ENCODE data around the gene GNAZ.
"Not testable (repeated sequence)": the region's sequence is repeated elsewhere in the genome, so short reads cannot be mapped to it uniquely, and the experiment has no call there.

Gene GNAZ

GRCh38 chr22:23122992-23123803, 52.9 kb downstream of the GNAZ start:
- DNase-seq, result no peak

DNA sequence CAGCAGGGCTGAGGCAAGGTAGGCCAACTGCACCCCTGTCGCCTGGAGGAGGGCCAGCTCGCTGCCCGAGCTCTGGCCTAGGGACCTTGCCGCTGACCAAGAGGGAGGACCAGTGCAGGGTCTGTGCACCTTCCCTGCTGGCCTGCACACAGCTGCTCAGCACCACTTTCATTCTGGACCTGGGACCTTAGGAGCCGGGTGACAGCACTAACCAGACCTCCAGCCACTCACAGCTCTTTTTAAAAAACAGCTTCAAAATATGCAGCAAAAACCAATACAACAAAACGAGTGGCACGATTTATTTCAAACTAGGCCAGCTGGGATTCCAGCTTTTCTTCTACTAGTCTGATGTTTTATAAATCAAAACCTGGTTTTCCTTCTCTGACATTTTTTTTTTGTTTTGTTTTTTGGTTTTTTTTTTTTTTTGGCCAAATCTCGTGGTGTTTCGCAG, 53.5 kb downstream of the GNAZ start:
- DNase-seq, result no peak

DNA sequence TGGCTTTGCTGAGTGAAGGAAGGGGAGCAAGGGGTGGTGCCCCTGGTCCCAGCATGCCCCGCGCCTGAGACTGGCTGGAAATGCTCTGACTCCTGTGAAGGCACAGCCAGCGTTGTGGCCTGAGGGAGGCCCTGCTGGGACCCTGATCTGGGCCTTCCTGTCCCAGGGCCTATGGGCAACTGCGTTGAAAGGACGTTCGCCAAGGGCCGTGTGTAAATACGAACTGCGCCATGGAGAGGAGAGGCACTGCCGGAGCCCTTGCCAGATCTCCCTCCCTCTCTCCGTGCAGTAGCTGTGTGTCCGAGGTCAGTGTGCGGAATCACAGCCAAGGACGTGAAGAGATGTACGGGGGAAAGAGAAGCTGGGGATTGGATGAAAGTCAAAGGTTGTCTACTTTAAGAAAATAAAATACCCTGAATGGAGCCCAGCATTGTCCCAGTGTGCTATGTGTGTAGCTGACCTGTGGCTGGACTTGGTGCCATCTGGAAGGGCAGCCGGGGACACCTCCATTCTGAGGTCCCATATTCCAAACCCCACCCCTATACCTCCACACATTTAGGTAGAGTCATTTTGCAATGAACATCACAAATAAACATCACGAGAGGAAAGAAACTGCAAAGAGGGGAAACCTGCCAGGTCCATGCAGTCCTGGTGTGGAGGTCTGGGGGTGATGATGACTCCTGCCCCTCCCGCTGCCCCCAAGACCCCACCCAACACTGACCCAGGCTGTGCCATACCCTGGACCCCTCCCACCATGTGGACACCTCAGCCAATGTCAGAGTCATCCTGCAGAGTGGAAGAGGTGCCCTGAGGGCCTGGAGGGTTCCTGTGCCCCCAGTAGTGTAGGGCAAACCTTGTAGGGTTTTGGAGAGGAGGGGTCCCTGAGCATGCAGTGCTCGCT, 54.5 kb downstream of the GNAZ start:
- no peak for DNase-seq

GRCh38 chr22:23125512-23126103, 55.3 kb downstream of the GNAZ start:
- DNase-seq, result no peak

DNA sequence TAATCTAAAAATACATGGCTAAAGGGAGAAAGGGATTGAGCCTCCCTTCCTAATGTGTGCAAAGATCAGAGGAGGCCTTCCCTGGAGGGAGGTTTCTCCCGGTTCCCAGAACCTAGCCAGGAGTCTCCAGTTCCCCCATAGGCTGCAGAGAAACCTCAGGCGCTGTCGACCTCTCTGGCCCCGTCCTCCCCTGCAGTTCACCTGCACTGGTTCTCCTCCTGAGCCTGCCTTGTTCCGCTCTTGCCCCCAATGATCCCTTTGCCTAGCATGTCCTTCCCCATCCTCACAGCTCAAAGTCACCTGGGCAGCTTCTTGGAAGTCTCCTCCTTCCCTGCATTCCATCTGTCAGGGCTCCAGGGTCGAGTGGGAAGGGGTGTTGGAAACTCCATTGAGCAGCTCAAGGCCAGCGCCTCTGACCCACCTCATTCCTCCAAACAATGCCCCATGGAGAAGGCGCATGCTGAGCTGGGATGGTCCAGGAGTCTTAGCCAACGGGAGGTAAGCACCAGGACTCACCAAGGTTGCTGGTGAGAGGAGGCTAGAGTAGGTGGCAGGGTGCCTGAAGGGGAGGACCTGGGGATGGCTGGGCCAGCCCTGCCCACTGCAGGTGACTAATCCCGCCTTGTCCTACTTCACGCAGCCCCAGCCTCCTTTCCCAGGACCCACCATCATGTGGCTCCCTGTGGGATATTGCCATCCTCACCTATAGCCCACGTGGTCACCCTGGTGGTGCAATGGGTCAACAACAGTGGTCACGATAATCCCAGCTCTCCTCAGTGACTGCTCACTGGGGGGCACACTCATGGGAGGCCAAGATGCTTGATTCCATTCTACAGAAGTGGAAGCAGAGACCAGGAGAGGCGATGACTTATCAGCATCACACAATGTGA, 56.1 kb downstream of the GNAZ start:
- no peak for DNase-seq

- DNase-seq, result no peak
These were observed 56.9 kb downstream of the GNAZ start for GRCh38 chr22:23127055-23127756.

DNA sequence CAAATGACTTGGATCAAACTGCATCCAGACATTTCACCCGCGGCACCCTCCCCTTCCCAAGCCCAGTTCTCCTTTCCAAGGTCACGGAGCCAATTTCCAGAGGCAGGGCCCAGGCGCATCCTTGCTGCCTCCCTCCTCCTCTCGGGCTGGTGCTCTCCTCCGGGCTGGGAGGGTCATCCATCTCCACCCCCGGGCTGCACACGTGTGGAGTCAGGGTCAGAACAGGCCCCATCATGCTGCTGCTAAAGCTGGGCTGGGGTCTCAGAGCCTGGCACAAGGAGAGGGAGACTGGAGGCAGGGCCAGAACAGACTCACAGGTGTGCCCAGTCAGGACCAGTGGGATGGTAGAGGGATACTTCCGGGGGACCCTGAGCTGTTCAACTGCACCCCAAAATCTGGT, 57.5 kb downstream of the GNAZ start:
- DNase-seq, result no peak

DNA sequence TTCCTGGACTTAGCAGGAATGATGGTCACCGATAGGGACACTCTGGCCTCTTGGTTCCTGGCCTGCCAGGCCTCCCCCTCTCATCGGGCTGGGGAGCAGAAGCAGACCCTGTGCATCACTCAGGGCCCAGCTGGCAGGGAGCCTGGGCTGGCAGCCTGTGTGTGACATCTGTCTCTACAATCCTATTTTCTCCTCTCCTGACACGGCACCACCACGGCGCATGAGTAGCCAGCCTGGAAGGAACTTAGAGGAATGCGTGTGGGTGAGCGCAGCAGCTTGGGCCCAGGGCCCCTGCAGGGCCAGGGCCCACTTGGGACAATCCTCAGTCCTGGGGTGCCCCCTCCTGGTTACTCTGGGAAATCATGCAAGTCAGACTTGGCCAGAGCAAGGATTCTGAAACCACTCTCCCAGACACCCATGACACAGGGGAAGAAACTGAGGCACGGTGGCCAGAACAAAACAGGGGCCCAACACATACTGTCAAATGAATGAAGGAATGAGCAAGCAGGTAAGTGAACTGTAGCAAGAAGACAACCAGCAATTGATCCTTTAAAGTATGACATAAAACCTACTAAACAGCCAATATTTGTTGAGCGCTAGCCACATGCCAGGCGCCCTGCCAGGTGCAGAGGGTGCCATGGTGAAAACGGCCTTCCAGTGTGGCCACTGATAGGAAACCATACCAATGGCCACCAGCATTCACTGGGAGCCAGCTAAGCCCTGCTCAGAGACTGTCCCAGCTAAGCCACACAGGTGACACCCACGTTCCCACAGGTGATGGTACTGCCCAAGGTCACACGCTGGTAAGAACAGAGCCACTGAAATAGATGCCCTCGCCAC, 58.2 kb downstream of the GNAZ start:
- peak; percentile 74 for DNase-seq

- DNase-seq, result no peak
These were observed 58.8 kb downstream of the GNAZ start for GRCh38 chr22:23129149-23129548.

DNA sequence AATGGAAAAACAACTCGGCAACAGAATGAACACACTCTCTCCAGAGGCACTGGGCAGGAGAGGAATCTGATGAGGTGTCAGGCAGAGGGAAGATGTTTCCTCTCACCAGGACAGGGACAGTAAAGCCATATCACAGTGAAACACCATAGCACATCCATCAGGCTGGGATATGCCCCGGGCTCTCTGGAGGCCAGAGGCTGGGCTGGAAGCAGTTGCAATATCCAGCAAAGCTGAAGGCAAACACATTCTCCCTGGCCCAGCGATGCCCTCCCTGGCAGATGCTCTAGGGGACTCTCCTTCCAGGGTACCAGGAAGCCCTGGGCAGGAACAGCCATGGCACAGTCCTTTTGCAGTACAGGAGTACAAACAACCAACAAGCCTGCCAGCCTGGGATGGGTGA, 60.4 kb downstream of the GNAZ start:
- DNase-seq, result no peak

GRCh38 chr22:23131931-23132330, 61.6 kb downstream of the GNAZ start:
- DNase-seq, result no peak

- DNase-seq, result no peak
These were observed 62.2 kb downstream of the GNAZ start for GRCh38 chr22:23132376-23133091.

GRCh38 chr22:23133922-23134321, 63.6 kb downstream of the GNAZ start:
- DNase-seq, result no peak

GRCh38 chr22:23136991-23137390, 66.7 kb downstream of the GNAZ start:
- DNase-seq, result not testable (repeated sequence)

DNA sequence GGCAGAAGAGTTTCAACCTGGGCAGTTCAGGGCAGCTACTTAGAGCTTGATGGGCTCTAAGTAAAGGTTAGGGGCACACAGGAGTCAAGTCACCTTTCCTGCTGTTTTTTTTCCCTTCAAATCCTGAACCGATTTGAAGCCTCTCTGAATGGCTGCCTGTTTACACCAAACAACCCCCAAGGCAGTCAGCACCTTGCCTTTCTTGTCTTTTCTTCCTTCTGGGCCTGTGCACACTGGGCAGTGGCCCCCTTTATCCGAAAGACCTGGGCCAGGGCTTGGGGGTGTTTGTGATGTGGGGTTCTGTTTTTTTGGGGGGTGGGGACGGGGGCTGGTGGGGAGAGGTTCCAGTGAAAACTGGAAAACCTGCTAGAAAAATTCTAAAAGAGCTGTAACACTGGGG, 67.1 kb downstream of the GNAZ start:
- no peak for DNase-seq

GRCh38 chr22:23137905-23138561, 67.7 kb downstream of the GNAZ start:
- peak; percentile 28 for DNase-seq

DNA sequence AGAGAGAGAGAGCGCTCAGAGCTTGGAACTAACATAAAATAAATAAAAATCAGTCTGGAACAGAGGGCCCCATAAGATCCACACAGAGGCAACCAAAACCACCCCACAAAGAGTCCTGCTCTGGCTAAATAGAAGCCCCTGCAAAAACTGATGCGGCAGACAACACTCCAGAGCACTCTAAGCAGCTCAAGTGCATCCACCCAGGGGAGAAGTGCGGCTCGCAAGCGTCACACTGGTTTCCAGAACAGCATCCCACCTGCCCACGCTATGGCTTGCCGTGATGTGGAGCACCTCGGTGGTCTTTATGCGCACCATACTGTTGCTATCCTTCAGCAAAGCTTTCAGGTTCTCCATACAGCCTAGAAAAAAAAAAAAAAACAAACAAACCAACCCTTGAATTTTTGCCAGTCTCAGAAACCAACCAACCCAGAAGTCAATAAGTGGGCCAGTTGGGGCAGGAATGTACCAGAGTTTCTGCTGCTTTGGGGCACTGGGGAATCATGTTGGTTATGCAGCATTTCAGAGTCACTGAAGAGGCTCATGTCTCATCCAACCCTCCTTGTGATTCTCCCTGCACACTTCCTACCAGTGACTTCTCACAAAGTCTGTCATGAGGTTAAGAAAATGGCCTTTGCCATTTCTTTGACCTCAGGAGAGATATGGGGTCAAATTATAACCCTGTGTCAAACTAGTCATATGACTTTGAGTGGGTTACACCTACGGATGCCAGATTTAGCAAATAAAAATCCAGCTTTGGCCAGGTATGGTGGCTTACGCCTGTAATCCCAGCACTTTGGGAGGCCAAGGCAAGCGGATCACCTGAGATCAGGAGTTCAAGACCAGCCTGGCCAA, 68.5 kb downstream of the GNAZ start:
- DNase-seq, result no peak

DNA sequence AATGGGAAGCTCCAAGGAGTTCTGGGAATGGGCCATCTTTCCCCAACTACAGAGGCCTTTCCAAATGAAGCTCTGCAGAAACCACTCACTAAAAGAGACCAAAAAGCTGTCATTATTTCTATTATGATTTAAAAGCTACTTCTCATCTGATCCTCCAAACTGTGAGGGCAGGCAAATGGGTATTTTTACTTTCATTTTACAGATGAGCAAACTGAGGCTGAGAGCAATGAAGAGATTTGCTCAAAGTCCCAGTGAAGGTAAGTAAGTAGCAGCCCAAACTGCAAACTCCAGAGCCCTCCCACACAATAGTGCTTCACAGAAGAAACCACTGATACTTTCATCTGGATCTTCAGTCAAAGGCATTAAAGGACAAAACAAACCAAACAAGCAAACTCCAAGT, 70.1 kb downstream of the GNAZ start:
- DNase-seq, result no peak

Measured in activated CD4-positive, alpha-beta T cell treated with anti-CD3 and anti-CD28 coated beads, Interleukin-2, amount 50 U/mL, for 1 hour (primary cell).